Measurements from ENCODE around the gene SLC26A4.
A peak's percentile ranks its signal among the peaks of the same experiment; 100 is the strongest.

The SLC26A4 gene

GRCh38 chr7:107697321-107698049, 36.9 kb downstream of the SLC26A4 start:
- peak; percentile 90 for FAIRE-seq

- no peak for FAIRE-seq
Measured at GRCh38 chr7:107700570-107700969, 39.9 kb downstream of the SLC26A4 start.

- no peak for FAIRE-seq
Measured at GRCh38 chr7:107701191-107701590, 40.6 kb downstream of the SLC26A4 start.

- no peak for FAIRE-seq
Measured at GRCh38 chr7:107703219-107703618, 42.6 kb downstream of the SLC26A4 start.

- FAIRE-seq, result no peak
Measured at GRCh38 chr7:107703872-107704271, 43.2 kb downstream of the SLC26A4 start.

GRCh38 chr7:107708956-107709355, 48.3 kb downstream of the SLC26A4 start:
- no peak for FAIRE-seq

GRCh38 chr7:107711301-107711700, 50.7 kb downstream of the SLC26A4 start:
- no peak for FAIRE-seq

- no peak for FAIRE-seq
Measured at GRCh38 chr7:107712025-107712424, 51.4 kb downstream of the SLC26A4 start.

GRCh38 chr7:107712896-107713295, 52.3 kb downstream of the SLC26A4 start:
- FAIRE-seq, result no peak

GRCh38 chr7:107715531-107715930, 54.9 kb downstream of the SLC26A4 start:
- no peak for FAIRE-seq

GRCh38 chr7:107718456-107719193, 58.0 kb downstream of the SLC26A4 start:
- no peak for FAIRE-seq

- no peak for FAIRE-seq
Measured at GRCh38 chr7:107721286-107721685, 60.7 kb downstream of the SLC26A4 start.

- FAIRE-seq, result no peak
Measured at GRCh38 chr7:107723255-107723654, 62.6 kb downstream of the SLC26A4 start.

GRCh38 chr7:107725138-107725740, 64.6 kb downstream of the SLC26A4 start:
- peak; percentile 94 for FAIRE-seq

- FAIRE-seq, result no peak
Measured at GRCh38 chr7:107726356-107727130, 65.9 kb downstream of the SLC26A4 start.

- FAIRE-seq, result no peak
Measured at GRCh38 chr7:107728276-107728675, 67.6 kb downstream of the SLC26A4 start.

GRCh38 chr7:107742678-107743566, 82.3 kb downstream of the SLC26A4 start:
- FAIRE-seq, result no peak

GRCh38 chr7:107743567-107744344, 83.1 kb downstream of the SLC26A4 start, which contains the start of gene CBLL1:
Gene CBLL1 (plus strand): TSS chr7:107744142. CDS start chr7:107744164, 22 bp downstream.
- FAIRE-seq, result no peak

GRCh38 chr7:107744345-107744750, 83.7 kb downstream of the SLC26A4 start:
- FAIRE-seq, result no peak

- no peak for FAIRE-seq
Measured at GRCh38 chr7:107746006-107746405, 85.4 kb downstream of the SLC26A4 start.

- FAIRE-seq, result no peak
Measured at GRCh38 chr7:107751113-107751512, 90.5 kb downstream of the SLC26A4 start.

Measured in endometrium (tissue), 2 donors.